ENCODE data around the gene CTNNAL1.

GRCh38 chr9:109028457-109028856 lies 15.2 kb upstream of the CTNNAL1 start:
- TF ChIP-seq CTCF (IDR thresholded peaks at IDR 0.05) (no peak), POLR2A (IDR thresholded peaks at IDR 0.05) (no peak)

Data from testis (tissue), 2 donors.